ENCODE measurements around the gene DCAKD. TPM values are rescaled to one million over a fixed set of nuclear protein-coding genes. Genes with fewer than 3 reads are reported as not detected.

DCAKD gene
- total and polyA plus RNA-seq, 10 of the 15 experiments (the other 5 are each of a cell fraction or from before 2014, with no cell fraction given), result 11.6 to 62.7 (median 38.3) TPM

GRCh38 chr17:45048795-45049563, 2.5 kb downstream of the DCAKD start:
- no TSS peak for BruUV-seq (replicated peaks)
- ChIA-PET CTCF (interaction anchor here (0.5 to 6.1 kb wide), 10 partner anchors 8 to 150 kb away, joined by 3 to 58 read pairs (median 4); partner anchors contain the start of genes EFTUD2 and NMT1), RAD21 (ENCODE audit: unreplicated experiment) (interaction anchor here (1.0 to 4.3 kb wide), 7 partner anchors 10 to 101 kb away, joined by 3 to 49 read pairs (median 10); partner anchors contain the start of genes ACBD4 and NMT1), POLR2A (interaction anchor here (0.6 to 7.1 kb wide), 9 partner anchors 10 to 358 kb away, joined by 3 to 119 read pairs (median 4); partner anchors contain the start of gene NMT1), SMC1A (ENCODE audit: uncharacterized antibody, unreplicated experiment) (interaction anchor here (0.9 to 4.2 kb wide), 7 partner anchors 9 to 177 kb away, joined by 3 to 38 read pairs (median 7); partner anchors contain the start of gene NMT1)
- 89% methylated on average over 8 of the region's 8 CpGs for WGBS (ENCODE audit: insufficient coverage, insufficient replicate concordance, low lambda C conversion rate, missing lambda C conversion rate)
- peaks cover 54% of the 10 kb centered on the region for H3K79me2 ChIP-seq (ENCODE audit: control insufficient read depth, insufficient read depth, low read length)
- ATAC-seq, result peak; percentile 25
- H3K9me3 ChIP-seq (replicated peaks; ENCODE audit: control insufficient read depth, insufficient read depth, low read length), result no peaks in the 10 kb centered on the region
- no peak for FAIRE-seq
- intact Hi-C loops (cut with micrococcal nuclease; ENCODE audit: unreplicated experiment) (loop anchor here (2.0 kb wide), 1 partner anchor 26 kb away; no protein-coding TSS in a partner anchor), in situ Hi-C loops (cut with MboI) (no loop called here)
- H3K9ac ChIP-seq (ENCODE audit: control insufficient read depth, insufficient read depth, low read length), result no peak overlapping the region
- no peaks in the 10 kb centered on the region for H4K20me1 ChIP-seq (ENCODE audit: control insufficient read depth, insufficient read depth)
- peaks cover 13% of the 10 kb centered on the region for H3K4me1 ChIP-seq (ENCODE audit: control insufficient read depth, insufficient read depth, low read length)
- TF ChIP-seq IKZF2 (IDR thresholded peaks at IDR 0.05) (peak; percentile 38 to 47; a peak in 3 of 4 replicates), PKNOX1 (IDR thresholded peaks at IDR 0.05) (peak; percentile 32; the same call in 1 of the 2 replicates), CTCF (IDR thresholded peaks at IDR 0.05 in 2 of 3, conservative IDR thresholded peaks at IDR 0.05 in 1 of 3; ENCODE audit: control insufficient read depth in 2 of 3, extremely low read depth in 1 of 3, insufficient read depth in 1 of 3, low read depth in 3 of 3, low read length in 3 of 3) (peak in 2 of 3 experiments; percentile 35 to 48; a peak in 3 of 6 replicates), HDGF (IDR thresholded peaks at IDR 0.05) (0 out of 2 replicates have a peak, but pooled peaks have one; percentile 16), NR2F1 (conservative IDR thresholded peaks at IDR 0.05) (peak; percentile 38; the same call in 1 of the 2 replicates), FOS (IDR thresholded peaks at IDR 0.05; ENCODE audit: borderline replicate concordance, extremely low read depth, insufficient read length) (no peak), NR2C1 (IDR thresholded peaks at IDR 0.05) (no peak), NFIC (IDR thresholded peaks at IDR 0.05; ENCODE audit: low read depth, low read length) (no peak)
- no peak overlapping the region; the same call in 1 of the 2 replicates for H3K27ac ChIP-seq (ENCODE audit: control insufficient read depth, insufficient read depth)
- peak overlapping the region; percentile 43; the same call in 1 of the 2 replicates for H3K4me3 ChIP-seq
- no peaks in the 10 kb centered on the region for H3K27me3 ChIP-seq (replicated peaks in 1 of 2; ENCODE audit: control insufficient read depth in 2 of 2, insufficient read depth in 2 of 2, low read length in 1 of 2)
- peaks cover 0 to 1% of the 10 kb centered on the region in 2 experiments; a peak in 1 of 4 replicates for H3K36me3 ChIP-seq (ENCODE audit: control insufficient read depth in 2 of 2, insufficient read depth in 2 of 2, low read length in 1 of 2)
- no peak for DNase-seq (ENCODE audit: low read depth, low spot score)
- no peak overlapping the region; the same call in 1 of the 2 replicates for H3K4me2 ChIP-seq (ENCODE audit: control insufficient read depth, insufficient read depth)
- no peak overlapping the region for H2AFZ ChIP-seq (ENCODE audit: control insufficient read depth, low read depth, low read length)
